GM18868 (cell line): ENCODE results near the gene ABR.

Experiments
- ATAC-seq: cut with Tn5 transposase; IDR thresholded peaks from one replicate; pipeline ENCODE4 v1.9.1; 2021; ENCODE audit warnings: mild to moderate bottlenecking, moderate library complexity; ENCODE audit not compliant: unreplicated experiment

Gene ABR

DNA sequence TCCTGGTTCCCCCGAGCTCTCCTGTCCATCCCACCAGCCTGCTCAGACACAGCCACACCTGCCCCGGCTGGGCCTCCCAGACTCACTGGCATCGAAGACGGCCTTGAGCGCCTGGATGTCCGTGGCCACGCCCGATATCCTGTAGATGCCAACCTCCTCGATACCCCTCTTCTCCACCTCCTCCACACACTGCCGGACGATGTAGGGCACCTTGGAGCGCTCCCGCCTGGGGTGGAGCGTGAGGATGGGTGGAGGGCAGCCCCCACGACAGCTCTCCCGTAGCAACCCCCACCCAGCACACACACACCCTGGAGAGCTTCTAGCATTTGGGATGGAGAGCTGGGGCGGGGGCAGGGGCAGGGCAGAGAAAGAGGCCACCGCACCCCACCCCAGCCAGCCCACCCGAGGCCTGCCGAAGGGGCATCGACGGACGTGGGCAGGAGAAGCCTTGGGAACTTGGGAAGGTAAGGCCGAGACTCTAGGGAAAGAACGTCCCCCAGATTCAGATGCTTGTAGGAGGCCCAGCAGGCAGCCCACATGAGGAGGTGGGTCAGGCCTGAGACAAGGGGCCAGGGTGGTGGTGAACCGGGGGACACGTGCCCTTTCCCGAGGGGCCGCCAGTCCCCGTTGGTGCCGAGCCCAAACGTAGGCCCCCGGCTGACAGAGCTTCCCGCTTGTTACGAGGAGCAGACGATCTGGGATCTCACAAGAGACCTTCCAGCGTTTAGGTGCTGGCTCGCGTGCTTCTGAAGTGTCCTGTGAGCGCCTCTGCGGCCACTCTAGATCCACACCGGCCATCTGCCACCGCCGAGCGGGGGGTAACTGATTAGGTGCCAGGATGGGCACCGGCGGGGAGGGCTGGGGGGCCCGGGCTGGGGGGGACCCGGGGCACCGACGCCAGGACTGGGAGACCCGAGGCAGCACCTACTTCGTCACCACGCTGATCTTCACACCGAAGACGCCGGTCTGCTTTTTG is 167.7 kb downstream of the ABR start:
- no peak for ATAC-seq

DNA sequence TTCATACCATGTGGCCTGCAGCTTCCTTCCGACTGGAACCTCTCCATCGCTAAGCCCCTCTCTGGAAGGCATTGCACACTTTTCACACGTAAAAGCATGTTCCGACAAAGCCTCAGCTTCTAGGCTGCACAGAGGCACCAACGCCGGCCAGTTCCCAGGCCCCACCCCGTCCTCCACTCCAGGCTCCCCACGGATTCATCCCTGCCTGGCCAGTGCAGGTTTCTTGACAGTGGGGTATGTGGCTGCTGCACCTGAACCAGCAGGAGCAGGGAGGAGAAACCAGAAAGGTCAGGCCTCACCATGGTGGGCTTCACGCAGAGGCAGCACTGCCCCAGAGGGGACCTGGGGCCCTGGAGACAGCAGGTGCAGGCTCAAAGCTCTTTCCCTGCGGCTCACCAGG is 168.6 kb downstream of the ABR start:
- no peak for ATAC-seq

DNA sequence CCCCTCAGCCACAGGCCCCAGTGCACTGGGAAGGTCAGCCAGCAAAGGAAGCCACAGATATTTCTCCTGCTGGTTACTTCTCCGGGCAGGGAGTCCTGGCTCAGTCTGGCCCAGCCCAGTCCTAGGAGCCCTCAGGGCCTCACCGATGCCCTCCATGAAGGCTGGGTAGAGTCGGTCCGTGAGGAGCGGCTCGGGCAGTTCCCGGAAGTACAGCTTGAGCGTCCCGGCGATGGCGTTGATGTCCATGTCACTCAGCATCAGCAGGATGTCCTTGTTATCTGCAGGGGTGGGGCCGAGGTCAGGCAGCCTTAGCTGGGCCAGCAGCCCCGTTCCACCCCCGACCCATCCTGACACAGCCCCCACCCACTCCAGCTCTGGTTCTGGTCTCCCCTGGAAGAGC is 169.2 kb downstream of the ABR start:
- ATAC-seq: no peak

DNA sequence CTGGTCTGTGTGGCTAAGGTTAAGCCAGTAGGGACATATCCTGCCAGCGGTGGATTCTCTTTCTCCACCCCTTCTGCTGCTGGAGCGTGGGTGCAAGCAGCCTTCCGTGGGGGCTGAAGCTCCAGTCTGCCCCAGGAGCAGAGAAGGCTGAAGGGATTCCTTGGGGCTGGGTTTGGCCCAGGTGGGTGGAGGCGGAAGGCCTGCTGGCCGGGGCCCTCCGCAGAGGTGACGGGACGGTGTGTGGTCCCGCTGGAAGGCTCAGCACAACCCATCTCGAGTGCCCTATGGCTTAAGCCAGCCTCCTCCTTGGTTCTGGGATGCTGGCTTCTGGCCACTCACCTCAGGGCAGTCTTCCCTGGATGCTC is 169.7 kb downstream of the ABR start:
- no peak for ATAC-seq

DNA sequence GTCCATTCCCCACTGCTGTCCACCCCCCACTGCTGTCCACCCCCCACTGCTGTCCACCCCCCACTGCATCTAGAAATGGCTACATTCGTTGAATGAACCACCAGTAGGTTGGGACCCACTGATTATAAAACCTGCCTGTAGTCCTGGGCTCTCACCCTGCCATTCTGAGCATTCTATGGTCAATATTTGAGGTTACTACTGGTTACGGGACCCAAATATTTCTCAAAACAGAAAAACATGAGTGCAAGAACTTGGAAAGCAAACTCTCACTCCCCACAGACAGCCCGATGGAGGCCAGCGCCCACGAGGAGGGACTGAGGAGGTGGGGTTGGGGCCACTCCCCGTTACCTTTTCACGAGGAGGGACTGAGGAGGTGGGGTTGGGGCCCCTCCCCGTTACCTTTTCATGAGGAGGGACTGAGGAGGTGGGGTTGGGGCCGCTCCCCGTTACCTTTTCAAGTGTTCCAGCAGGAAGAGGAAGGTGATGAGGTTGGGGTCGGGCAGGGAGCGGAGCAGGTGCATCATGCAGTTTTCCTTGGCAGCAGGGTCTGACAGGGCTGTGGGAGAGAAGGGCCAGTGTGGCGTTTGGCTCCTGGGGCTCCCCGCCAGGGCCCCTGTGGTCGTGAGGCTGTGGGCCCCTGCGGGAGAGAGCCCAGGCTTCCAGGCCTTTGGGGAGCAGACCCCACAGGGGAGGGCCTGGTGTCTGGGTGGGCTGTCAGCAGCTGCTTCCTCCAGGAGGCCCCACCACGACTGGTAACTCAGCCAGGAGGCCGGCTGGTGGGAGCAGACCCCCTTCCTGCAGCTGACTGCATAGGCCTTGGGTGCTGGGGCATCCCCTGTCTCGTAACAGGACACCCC is 170.3 kb downstream of the ABR start:
- no peak for ATAC-seq

DNA sequence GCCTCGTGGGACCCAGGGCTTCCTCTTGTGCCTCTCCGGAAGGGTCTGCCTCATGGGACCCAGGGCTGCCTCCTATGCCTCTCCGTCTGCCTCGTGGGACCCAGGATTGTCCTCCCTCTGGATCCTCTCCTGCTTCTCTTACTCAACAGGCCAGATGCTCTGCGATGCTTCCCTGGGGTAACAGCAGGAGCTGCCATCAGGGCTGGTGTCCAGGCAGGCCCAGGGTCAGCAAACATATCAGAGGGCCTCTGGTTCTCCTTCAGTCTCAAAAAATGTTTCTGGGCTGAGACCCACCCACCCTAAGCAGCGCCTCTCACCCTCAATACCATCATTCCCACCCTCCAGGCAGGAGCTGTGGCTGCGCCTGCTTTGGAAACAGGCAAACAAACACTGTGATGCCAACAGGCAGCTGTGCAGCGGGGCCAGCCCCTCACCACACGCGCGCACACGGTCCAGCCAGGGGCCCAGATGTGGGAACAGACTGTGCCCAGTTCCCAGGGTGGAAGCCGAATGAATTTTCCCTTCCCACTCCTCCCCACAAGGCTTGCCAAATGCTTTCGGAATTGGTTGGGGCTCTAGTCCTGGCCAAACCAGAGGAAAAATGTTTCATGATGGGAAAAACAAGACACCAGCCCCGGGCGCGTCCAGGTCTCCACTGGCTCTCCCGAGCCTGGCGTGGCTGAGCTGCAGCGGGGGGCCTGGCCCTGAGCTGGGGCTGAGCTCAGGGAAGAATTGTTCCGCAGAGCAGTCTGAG is 171.6 kb downstream of the ABR start:
- no peak for ATAC-seq

DNA sequence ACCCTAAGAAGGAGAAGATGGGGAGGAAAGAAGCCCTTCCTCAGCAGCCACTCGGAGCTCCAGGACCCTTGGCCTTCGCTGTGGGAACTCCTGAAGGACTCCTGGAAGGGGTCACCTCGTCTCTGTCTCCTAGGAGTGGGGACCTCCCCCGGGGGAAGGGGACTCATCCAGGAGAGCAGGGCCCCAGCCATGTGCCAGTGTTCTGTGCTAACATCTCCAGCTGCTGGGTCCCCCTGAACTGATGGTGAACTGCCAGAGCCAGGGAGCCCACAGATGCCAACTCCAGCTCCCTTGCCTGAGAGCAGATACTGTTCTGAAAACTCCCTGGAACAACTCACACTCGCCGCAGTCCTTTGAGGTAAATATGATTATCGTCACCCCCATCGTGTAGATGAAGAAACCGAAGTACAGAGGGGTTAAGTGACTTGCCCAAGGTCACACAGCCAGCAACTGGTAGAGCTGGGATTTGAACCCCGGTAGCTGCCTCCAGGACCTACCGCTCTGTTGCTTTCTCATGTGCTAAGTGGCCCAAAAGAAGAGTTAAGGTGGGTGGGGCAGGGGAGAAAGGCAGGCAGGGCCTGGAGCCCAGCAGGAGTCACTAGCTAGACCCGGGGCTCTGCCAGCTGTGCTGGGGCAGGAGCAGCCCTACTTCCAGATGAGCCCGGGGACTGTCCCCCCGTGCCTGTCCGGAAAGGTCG is 172.3 kb downstream of the ABR start:
- no peak for ATAC-seq

DNA sequence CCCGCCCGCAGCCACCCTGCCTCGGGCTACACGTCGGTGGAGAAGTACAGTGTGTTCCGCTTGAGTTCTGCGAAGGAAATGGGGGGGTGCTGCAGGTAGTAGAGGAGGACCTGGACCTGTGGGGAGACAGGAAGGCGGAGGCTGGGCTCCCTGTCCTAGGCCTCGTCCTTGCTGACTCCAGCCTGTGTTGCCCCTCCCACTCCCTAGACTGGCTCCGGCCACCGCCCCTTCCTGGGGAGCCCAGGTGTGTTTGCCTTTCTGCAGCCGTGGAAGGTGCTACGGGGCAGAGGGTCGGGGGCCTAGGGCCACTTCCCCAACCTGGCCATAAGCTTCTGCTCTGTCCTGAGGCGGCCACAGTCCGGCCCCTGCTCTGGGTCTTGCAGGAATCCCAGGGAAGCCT is 173.7 kb downstream of the ABR start:
- ATAC-seq: no peak

DNA sequence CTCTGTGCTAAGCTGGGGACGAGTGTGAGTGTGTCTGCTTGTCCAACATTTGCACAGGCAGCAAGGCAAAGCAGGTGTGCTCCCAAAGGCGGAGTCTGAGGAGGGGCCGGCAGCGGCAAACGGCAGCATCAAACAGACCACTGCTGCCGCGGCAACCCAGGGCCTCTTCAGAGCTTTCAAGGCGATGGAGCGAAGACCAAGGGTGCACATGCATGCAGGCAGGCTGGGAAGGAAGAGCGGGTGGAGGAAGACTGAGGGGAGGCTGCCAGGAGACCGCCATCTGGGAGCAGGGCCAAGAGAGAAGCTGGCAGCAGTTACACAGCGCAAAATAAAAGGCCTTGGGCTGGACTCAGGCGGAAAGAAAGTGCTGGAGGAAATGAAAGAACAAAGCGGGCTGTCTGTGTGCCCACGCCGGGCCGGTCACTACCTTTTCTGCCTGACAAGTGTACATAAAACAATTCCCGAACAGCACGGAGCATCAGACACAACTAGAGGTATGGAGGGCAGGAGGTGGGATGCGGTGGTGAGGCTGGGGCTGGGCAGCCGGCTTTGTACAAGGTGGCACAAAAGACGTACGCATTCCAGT is 174.3 kb downstream of the ABR start:
- ATAC-seq: no peak

DNA sequence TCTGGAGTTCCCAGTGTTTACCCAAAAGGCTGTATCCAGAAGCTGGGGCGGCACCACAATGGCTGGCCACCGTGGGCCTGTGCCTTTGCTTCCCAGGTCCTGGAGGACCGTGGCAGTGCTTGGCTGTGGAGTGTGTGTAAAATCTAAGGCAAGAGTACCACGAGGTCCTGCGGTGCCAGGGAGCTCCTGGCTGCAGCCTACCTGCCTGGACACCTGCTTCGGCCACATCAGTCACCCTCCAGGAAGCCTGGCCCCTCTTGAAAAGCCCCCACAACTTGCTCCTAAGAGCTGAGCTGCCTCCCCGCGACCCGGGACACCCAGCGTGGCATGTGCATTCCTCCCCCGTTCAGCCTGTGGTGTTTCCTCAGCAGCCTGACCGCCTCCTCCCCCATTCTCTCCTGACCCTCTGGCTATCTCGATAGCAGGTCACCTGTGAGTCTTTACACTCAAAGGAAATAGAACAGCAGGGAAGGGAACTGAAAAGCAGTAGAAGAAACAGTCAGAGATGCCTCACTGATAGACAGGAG is 174.9 kb downstream of the ABR start:
- no peak for ATAC-seq

DNA sequence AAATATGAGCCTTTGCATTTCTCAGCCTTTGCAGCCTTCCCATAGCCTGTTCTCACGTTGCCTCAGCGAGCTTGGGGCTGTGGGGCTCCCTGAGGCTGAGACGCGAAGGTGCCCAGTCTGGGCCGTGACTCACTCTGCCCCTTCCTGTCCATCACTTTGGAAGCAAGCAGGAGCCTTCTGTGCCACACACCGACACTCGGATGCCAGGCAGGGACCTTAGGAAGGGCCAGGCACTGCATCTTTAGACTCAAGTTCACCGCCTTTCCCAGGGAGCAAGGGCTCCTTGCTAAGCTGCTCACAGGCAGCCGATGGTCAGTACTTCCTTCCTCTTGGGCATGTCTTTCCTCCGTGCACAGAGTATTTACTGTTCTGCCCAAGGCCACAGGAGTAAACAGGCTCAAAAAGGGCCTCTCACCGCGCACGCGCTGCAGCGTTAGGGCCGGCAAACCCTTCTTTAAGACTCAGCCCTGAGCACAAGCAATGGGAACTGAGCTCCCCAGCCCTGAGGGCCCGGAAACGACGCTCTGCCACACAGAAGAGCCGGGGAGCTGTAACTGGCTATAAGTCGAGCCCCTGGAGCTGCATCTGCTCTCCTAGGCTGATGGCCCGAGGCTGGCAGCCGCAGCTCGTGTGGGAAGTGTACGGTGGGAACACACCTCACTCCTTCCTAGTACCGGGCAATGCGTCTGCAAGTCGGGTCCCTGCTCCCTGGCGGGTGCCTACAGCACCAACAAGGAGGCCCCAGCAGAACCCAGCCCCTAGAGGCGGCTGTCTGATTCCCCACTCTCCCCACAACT is 175.6 kb downstream of the ABR start:
- ATAC-seq: no peak

DNA sequence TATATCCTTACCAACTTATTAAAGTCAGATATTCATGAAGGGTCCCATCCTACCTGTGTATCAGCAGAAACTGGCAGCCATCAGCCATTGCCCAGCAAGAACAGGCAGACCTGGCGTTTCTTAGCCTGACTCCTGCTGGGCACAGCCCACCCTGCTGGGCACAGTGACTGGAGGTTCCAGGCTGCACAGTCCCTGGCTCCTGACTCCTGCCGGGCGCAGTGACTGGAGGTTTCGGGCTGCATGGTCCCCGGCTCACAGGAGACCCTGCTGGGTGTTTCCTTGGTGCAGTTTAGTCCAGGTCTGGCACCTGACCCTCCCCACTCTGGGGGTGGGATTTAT is 176.2 kb downstream of the ABR start:
- no peak for ATAC-seq

DNA sequence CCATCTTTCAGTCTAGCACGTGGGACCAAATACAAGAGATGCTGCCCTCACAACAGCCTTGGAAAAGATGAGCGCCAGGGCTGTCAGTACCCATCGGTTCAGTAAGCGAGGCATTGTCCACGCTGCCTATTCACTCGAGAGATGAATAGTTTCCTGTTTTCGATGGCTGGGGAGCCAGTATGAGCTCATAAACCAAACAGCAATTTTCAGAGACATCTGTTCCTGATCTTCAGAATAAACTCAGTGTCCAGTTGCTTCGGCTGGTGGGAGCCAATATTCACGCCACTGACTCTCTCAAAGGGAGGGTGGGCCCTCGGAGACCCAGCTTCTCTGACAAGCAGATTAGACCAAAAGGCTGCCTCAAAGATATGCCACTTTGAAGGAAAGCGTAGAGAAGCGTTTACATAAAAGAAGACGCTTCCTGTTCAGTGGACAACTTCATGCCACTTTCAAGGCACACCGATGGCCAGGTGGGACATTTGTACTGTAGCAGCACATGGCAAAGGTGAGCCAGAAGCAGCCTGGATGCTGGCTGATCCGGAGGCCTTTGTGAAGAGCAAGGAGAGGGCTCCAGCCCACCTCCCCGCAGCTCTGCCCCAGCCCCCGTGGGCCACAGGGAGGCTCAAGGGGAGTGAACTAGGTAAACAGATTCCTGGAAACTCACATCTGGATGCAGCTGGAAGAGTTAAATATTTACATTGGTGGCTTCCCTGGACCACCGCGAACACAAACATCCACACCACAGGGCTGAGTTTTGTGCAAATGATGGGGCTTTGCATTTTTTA is 176.8 kb downstream of the ABR start:
- ATAC-seq: no peak

DNA sequence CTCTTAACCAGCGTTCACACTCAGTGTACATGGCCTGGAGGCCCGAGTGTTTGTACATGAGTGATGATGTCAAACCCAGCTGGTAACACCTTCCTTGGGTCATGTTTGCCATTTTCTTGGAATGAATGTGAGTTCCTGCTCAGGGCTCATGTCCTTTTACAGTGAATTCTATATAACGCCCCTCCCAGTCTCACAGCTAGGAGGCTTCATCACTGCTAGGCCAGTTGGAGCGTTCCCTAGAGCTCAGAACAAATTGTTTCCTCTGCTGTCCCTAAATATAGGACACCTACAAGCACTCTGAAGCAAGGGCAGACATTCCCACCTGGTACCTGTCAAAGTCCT is 177.4 kb downstream of the ABR start:
- no peak for ATAC-seq

DNA sequence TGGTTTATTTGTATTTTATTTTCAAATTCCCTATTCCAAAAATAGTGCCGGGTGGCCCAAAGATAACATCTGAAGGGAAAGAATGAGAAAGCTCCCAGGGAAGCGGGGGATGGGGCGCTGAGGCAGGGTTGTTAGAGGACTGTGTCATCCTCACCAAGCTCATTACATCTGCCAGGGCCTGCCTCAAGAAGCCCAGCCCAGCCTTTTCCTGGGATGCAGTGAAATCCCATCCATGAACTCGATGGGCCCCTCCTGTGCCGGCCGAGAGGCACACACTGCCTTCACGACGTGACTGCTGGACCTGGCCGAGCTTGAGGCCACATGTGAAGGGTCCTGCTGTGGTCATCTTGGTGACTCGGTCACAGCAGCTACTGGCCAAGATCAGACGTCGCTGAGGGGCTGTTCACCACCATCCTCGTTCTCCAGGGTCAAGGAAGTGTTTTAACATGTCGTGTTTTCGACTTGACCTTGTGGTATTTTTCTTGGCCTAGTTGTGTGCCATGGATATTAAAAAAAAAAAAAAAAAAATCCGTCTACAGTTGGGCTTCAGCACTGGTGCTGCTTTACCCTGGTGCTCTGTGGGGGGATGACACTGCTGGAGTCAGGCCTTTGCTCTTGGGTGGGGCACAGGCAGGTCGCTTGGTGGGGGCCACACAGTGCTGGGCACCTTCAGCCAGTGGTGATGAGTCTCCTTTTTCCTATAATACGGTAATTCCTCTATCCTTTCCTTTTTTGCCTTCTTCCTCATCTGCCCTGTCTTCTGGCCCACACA is 178.0 kb downstream of the ABR start:
- ATAC-seq: no peak

DNA sequence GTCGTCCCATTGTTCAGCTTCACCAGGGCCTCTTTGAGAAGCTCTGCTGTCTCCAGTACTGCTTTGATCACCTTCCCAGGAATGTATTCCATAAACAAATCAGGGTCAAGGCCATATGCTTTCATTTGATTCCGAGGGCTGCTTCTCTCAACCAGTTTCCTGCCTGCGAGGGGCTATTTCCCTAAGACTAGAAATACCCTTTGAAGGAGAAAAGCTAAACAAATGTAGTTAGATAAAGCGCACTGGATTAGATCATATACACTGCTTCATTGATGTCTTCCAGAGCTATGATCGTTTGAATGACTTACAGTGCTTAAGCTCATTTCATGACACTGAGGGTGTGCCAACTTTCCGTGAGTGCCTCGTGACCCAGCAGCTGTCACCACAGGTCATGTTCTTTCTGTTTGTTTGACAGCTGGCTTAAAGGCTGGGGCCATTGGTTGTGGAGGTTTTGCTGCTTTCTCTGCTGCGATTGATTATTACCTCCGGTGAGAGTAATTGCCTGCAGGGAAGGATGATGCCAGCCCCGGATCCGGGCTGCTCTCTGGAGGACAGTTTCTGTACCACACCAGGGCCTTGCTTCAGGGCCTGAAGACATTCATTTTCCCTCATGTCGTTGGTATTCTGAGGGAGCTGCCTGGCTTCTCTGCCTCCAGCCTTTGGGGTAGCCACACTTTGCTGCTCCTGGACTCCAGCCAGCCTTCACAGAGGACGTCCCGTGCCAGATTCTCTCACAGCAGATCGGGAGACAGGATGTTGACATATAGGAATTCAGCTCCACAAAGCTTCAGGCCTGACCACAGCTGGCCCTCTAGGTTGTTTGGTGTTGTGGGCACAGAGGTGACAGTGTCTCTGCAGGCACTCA is 179.0 kb downstream of the ABR start:
- ATAC-seq: no peak

DNA sequence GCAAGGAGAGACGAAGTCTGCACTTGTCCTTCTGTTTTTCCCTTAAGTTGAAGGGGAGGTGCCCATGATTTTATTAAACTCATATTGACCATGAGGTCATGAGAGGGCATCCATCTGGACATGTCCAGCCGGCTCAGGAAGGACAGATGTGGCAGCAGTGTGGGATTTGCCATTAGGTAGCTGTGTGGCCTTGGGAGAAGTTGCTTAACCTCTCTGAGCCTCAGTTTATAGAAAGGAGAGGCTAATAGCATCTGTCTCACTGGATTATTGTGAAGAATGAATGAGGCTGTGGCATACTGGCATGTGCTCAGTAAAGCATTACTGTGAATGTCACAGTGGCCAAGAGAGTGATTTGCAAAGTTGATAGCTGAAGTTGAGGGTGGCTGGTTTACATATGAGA is 181.7 kb downstream of the ABR start:
- no peak for ATAC-seq
